Jurkat, Clone E6-1 (cell line): ENCODE measurements around the gene TMOD2.
A peak's percentile ranks its signal among the peaks of the same experiment; 100 is the strongest.

Source experiments
- DNase-seq: peaks from one replicate; pipeline ENCODE4 v3.0.0-alpha.2; 2011; ENCODE audit warnings: low read depth, low spot score
- H3K4me3 ChIP-seq: 2 replicates; pipeline ENCODE4 v1.5.1; 2011; ENCODE audit warnings: mild to moderate bottlenecking, low read length, control low read depth, moderate library complexity

The TMOD2 gene

DNA sequence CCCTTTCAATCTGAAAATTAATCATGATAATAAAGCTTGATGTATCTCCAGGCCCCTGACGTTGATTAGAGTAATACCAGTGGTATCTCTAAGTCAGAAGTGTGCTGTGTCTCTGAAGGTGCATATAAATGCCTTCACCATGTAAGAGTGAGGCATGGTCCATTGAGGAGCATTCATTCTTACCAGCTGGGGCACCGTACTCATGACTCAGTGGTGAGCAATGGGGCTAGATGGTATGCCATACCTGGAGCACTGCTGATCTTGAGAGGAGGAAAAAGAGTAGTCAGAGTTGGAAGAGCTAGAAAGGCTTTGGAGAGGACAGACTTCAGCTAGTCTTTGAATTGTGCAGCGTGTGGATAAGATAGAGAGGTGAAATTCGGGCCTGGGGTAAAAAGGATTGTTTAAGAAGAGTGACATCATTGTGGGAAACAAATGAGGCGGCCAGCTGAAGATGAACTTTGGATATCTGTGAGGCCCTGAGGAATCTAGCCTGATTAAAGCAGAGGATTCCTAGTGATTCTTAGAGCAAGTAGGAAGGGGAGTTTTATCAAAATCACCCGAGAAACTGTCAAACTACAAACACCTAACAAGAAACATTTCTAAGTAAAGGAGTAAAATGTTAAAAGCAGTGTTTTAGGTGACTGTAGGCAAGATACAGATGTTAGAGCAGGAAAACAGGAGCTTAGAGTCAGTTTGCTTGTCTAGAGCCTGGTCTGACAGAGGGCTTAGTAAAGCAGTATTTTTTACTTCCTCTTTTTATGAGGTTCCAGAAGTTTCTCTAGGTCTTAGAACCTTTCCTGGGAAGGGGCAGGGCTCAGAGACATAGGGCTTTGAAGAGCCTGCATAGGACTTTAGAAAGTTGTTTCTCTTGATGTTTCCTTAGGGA is 91.7 kb downstream of the TMOD2 start:
- DNase-seq = no peak

DNA sequence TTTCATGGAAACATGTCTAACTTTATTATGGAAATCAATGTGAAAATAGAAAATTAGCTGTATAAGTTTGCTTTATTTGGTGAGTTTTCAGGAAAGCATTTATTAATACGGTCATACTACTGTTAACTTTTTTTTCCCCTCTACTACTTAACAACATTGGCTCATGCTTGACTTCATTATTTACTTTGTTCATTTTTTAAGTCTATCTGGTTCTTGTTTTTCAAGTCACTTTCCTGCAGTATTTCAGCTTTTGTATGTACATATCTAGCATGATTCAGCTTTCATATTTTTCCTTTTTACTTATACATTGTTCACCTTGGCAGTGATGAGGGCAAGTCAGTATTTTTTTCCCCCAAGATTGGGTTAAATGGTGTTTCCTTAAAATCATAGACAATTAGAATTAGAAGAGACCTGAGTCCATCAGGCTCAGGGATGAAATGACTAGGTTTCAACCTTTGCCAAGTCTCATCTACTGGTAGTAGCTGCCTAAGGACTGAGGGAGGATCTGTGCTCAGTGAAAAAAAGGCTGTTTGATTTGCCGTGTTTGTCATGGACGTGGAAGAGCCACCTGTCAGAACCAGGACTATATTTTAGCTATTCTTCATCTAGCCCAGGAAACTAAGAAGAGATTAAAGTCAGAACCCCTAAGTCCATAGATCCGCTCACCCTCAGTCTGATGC is 93.5 kb downstream of the TMOD2 start:
- no peak for DNase-seq
- H3K4me3 ChIP-seq = no peak overlapping the region

More for the DNA sequence above, 91.7 kb downstream of the TMOD2 start:
- no peak overlapping the region for H3K4me3 ChIP-seq

DNA sequence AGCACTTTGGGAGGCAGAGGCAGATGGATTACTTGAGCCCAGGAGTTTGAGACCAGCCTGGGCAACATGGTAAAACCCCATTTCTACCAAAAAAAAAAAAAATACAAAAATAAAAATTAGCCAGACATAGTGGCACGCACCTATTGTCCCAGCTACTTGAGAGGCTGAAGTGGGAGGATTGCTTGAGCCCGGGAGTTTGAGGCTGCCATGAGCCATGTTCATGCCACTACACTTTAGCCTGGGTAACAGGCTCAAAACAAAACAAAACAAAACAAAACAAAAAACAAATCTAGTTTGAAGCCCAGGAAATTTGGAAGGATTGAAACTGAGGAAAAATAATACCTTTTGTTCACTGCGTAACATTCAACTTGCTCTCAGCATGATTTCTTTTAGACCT is 94.7 kb downstream of the TMOD2 start:
- no peak overlapping the region for H3K4me3 ChIP-seq
- DNase-seq = no peak

DNA sequence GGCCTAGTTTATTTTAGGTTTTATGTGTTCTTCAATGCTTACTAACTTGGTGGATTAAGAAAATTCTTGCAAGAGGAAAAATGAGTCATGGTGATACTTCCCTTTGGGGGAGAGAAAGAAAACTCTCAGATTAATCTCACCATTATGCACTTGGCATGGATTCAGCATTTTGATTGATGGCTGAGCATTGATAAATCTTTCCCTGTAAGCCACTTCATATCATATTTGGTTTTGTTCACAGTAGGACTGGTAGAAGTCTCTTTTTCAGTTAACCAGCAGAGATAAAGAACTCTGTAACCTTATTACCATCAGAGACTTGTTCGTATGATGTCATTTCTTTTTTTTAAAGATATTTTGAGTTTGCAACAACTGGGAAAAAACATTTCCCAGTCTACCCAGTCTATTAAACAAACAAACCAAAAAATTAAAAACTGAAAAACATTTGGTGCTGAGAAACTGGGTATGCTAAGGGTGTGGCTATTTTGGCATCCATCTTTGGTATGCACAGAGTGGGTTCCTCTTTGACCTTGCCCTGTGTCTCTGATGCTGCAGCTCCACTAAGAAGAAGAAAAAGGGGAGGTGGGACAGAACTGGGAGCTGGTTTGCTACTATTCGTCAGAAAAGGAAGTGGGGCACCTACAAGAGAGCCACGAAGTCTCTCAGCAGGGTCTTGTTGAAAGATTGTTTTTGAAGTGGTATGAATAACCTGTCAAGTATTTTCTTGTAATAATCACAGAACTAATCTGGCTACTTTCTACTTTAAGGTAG is 95.2 kb downstream of the TMOD2 start:
- no peak overlapping the region for H3K4me3 ChIP-seq
- DNase-seq = peak; percentile 56

DNA sequence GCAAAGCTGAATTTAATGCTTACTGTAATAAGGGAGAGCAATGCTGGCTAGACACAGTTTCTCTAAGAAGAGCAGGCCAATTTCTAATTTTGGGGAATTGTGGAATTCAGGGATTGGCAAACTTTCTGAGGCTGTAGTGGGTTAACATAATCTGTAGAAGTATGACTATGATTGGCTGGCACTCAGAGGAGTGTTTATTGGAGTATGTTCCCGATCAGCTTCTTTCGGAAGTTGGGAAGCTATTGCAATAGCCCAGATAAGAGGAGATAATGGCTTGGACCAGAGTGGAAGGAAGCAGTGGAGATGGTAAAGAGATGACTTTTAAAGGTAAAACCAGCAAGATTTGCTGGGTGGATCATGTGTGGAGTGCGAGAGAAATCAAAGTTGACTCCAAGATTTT is 97.4 kb downstream of the TMOD2 start:
- no peak overlapping the region for H3K4me3 ChIP-seq

DNA sequence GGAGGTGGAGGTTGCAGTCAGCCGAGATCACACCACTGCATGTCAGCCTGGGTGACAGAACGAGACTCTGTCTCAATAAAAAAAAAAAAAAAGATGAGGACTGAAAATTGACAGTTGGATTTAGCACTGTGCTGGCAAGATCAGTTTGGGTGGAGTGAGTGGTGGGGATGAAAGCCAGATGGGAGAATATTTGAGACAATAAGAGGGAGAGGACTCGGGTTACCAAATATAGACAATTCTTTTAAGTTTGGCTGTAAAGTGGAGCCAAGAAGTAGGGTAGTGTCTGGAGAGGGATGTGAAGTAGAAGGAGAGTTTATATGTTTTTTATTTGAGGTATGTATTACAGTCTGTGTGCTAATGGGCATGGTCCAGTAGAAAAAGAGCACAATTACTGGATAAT is 98.5 kb downstream of the TMOD2 start:
- no peak for DNase-seq
- H3K4me3 ChIP-seq = no peak overlapping the region

More for the DNA sequence above, 97.4 kb downstream of the TMOD2 start:
- DNase-seq = no peak

DNA sequence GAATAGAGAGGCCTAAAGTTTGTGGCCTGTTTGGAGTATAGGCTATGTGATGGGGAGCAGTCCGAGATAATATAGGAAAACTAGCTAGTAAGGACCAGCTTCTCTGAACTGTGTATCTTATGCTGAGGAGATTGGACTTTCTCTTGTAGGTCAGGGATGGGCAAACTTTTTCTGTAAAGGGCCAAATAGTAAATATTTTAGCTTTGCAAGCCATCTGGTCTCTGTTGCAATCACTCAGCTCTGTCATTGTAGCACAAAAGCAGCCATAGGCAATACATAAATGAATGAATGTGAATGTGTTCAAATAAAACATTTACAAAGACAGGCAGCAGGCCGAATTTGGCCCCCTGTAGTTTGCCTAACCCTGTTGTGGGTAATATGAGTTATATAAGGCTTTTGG is 102.6 kb downstream of the TMOD2 start:
- DNase-seq = no peak
- H3K4me3 ChIP-seq = no peak overlapping the region

DNA sequence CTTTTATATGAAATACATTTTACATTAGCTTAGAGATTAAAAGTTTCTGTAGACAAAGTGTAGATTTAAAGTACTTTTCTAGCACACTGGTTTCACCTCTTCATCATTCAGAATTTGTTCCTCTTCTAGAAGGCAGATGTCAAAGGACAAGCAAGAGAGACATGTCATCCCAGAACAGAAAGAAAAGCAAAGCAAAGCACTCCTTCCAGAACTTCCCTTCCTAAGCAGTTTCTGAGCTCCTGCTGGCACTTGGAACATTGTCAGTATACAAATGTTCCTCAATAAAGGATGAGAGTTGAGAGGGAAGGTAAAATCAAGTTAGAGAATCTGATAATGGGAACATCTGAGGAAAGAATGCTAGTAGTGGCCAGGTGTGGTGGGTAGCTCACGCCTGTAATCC is 104.2 kb downstream of the TMOD2 start:
- DNase-seq = no peak
- no peak overlapping the region for H3K4me3 ChIP-seq

DNA sequence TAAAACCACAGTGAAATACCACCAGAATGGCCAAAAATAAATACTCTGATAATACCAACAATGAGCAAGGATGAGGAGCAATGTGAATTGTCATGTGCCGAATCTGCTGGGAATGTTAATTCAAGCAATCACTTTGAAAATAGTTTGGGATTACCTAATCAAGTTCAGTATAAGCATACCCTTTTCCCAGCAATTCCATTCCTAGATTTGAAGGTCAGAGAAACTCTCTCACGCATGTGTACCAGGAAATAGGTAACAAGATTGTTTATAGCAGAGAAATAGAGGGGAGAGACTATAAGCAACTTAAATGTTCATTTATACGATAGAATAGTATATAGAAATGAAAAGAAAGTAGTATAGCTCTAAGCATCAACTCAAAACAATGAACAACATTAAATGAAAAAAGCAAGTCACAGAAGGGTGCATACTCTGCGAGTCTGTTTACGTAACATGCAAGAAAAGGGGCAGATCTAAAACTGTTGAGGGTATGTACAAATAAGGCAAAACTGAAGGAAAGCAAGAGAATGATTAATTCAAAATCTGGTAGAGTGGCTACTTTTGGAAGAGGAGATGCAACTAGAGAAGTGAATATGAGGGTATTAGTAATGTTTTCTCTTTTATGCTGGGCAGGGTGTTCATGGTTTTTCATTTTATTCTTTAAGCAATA is 105.5 kb downstream of the TMOD2 start:
- no peak overlapping the region for H3K4me3 ChIP-seq
- no peak for DNase-seq

DNA sequence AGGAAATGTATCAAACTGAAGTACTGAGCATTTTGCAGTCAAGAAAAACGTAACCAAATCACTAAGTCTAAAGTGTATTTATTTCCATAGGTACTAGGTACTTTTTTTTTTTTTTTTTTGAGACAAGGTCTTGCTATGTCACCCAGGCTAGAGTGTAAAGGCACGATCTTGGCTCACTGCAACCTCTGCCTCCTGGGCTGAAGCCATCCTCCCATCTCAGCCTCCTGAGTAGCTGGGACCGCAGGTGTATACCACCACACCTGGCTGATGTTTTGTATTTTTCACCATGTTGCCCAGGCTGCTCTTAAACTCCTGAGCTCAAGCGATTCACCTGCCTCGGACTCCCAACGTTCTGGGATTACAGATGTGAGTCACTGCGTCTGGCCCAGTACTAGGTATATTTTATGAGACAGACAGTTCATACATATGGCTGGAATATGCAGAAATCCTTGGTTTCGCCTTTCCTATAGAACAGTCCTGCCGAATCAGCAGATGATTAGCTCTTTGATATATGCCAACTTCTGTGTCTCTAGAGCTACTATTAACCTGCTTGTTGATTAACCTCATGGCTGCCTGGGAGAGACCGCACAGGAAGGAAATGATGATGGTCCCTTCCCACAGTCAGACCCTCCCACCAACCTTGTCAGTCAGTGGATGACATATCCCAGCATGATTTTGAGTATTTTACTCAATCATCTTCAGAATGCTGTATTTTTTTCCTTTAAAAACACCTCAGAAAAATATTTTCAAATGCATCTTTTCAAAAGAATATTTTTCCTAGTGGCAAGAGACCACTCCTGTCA is 110.4 kb downstream of the TMOD2 start:
- peak; percentile 54 for DNase-seq
- no peak overlapping the region for H3K4me3 ChIP-seq

DNA sequence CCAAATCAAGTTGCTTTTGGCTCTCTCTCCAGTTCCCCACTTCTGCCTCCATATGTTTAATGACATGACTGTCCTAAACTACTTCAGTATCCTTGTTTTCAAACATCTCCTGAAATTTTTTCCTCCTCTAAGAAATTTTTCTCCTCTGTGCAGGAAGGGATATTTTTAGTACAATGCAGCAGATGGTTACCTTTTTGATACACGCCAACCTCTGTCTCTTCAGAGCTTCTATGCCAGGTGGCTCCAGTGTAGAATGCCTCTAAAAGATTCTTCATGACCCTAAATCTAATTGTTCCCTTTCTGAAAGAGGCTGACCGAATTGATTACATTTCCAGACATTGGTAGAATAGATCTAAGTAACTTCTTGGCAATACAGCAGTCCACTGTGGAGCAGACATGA is 111.7 kb downstream of the TMOD2 start:
- no peak for DNase-seq
- H3K4me3 ChIP-seq = no peak overlapping the region

DNA sequence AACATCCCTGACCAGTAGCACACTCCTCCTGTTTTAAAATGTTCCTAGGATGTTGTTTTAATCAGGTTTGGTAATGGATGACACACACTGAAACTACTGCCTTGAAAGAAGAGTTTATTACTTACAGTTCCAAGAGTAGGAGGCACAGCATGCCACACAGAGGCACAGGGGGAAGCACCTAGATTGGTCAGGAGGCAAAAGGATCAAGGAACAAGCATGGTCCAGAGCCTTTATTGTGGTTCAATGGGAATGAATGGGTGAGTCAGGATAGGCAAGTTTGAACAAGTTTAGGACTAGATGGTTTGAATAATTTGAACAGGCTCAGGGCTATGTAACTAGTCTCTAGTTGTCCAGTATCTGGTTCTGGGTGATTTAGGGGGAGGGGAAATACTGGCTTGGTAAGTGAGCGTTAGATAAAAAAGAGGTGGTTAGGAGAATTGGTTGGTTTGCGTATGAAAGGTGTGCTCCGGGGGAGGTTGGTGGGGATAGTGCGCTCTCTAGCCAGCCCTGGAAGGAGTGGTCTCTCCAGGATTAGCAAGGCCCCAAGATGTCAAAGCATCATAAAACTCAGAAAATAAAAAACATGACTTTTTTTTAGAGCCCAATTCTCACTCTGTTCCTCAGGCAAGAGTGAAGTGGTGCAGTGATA is 113.1 kb downstream of the TMOD2 start:
- H3K4me3 ChIP-seq = no peak overlapping the region
- DNase-seq = no peak

DNA sequence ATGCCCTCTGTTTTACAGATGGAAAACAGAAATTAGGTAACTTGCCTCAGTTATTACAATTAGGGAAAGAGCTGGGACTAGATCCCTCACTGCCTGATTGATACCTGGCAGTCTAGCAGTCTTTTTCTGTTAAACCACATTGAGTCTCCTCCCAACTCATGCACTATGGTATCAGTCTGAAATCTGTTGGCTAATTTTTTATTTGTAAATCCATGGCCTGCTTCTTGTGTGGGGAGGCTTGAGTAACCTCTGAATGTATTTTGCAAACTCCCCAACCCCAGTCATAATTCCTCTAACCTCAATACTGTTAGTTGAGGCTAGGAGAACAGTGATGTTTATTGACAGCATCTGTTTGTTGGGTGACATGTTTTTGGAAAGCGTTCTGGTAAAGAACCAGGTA is 113.9 kb downstream of the TMOD2 start:
- H3K4me3 ChIP-seq = no peak overlapping the region
- no peak for DNase-seq
